OCI-LY7 (cell line): ENCODE data around the gene XRN2. TPM values are rescaled to one million over a fixed set of nuclear protein-coding genes. Genes with fewer than 3 reads are reported as not detected.

Experiments
- BruUV-seq: library from RNA; stranded (reverse); fragments of 400-500 nt; replicated peaks from 2 replicates; lab custom pipeline; 2021; lab: Mats Ljungman, UMichigan
- CTCF ChIA-PET: fragments of 300-600 bp; sonication (Branson Sonifier 250); formaldehyde crosslinking; loops from one replicate; lab custom pipeline; 2022; ENCODE audit warnings: antibody characterized with exemption; ENCODE audit not compliant: unreplicated experiment; lab: Charles Lee
- POLR2A ChIA-PET: fragments of 300-600 bp; sonication (Branson Sonifier 250); formaldehyde crosslinking; loops from one replicate; lab custom pipeline; 2022; ENCODE audit warnings: antibody characterized with exemption; lab: Charles Lee
- DNase-seq: peaks from one replicate; pipeline ENCODE4 v3.0.0-alpha.2; 2015; ENCODE audit warnings: low spot score
- H2AFZ ChIP-seq: fragments of 200-600 bp; sonication (generic), shearing (Covaris generic); 2 replicates; pipeline ENCODE4 v1.6.1; 2014; ENCODE audit warnings: mild to moderate bottlenecking, antibody characterized with exemption, low read length, moderate library complexity
- H3K27ac ChIP-seq: fragments of 200-600 bp; sonication (generic); 2 replicates; pipeline ENCODE4 v1.5.1; 2014; ENCODE audit warnings: mixed run types, low read depth, mild to moderate bottlenecking, moderate library complexity, low read length, inconsistent platforms; ENCODE audit not compliant: poor library complexity, severe bottlenecking
- H3K36me3 ChIP-seq: fragments of 200-600 bp; sonication (generic); 2 replicates; pipeline ENCODE4 v1.6.1; 2014; ENCODE audit warnings: mild to moderate bottlenecking, antibody characterized with exemption, low read length, moderate library complexity, mixed read lengths; ENCODE audit not compliant: insufficient read depth
- H3K4me1 ChIP-seq: fragments of 200-600 bp; sonication (generic); 2 replicates; pipeline ENCODE4 v1.5.1; 2014; ENCODE audit warnings: mild to moderate bottlenecking, low read length; ENCODE audit not compliant: insufficient read depth, poor library complexity, severe bottlenecking
- H3K4me2 ChIP-seq: fragments of 200-600 bp; sonication (generic); 2 replicates; pipeline ENCODE4 v1.6.1; 2014; ENCODE audit warnings: mild to moderate bottlenecking, low read length
- H3K4me3 ChIP-seq: fragments of 200-600 bp; sonication (generic); 2 replicates; pipeline ENCODE4 v1.5.1; 2014; ENCODE audit warnings: mild to moderate bottlenecking, low read depth, low read length; ENCODE audit not compliant: poor library complexity, severe bottlenecking
- H3K79me2 ChIP-seq: fragments of 200-600 bp; sonication (generic); 2 replicates; pipeline ENCODE4 v1.6.1; 2016; ENCODE audit warnings: low read depth, mild to moderate bottlenecking, low read length, moderate library complexity, mixed read lengths; ENCODE audit not compliant: insufficient read depth
- H3K9me2 ChIP-seq: fragments of 200-600 bp; sonication (generic); 2 replicates; pipeline ENCODE4 v1.6.1; 2016; ENCODE audit warnings: mild to moderate bottlenecking, low read length, mixed read lengths; ENCODE audit not compliant: insufficient read depth
- H3K9me3 ChIP-seq: fragments of 200-600 bp; sonication (generic); 2 replicates; pipeline ENCODE4 v1.6.1; 2014; ENCODE audit warnings: mild to moderate bottlenecking, mixed run types, low read length, mixed read lengths
- H4K20me1 ChIP-seq: fragments of 200-600 bp; sonication (generic); 2 replicates; pipeline ENCODE4 v1.6.1; 2014; ENCODE audit warnings: mild to moderate bottlenecking, antibody characterized with exemption, low read length, moderate library complexity, mixed read lengths; ENCODE audit not compliant: insufficient read depth
- CTCF ChIP-seq: fragments of 200-600 bp; sonication (generic); conservative IDR thresholded peaks from 2 replicates; pipeline ENCODE4 v1.5.1; 2014; ENCODE audit warnings: mild to moderate bottlenecking, antibody characterized with exemption, low read length, moderate library complexity, mixed read lengths
- EZH2phosphoT487 ChIP-seq: fragments of 200-600 bp; sonication (generic); IDR thresholded peaks from 2 replicates; pipeline ENCODE4 v1.6.1; 2018; ENCODE audit warnings: low read depth, borderline replicate concordance, mild to moderate bottlenecking, mixed run types, antibody characterized with exemption, low read length, moderate library complexity, mixed read lengths
- intact Hi-C: fragments of 100-400 bp; cut with micrococcal nuclease; formaldehyde crosslinking; loops from one replicate; pipeline ENCODE4 v1.10.0; 2022; ENCODE audit not compliant: unreplicated experiment
- total RNA-seq, 2 experiments: library from RNA; depleted of rRNA in 1 of 2; stranded (reverse); fragments of >200 nt in 1 of 2; shearing (Covaris generic) in 1 of 2; gene quantifications; 2 replicates each; pipeline ENCODE4 v1.2.3, GENCODE V29; 2014 to 2022

Gene XRN2
- total RNA-seq, 2 experiments from 2014 or later, result 47.9 to 50.3 TPM

- no peaks in the 10 kb centered on the region for H4K20me1 ChIP-seq
- no peaks in the 10 kb centered on the region for H3K9me3 ChIP-seq
- H3K27ac ChIP-seq, result no peak overlapping the region
- BruUV-seq, result no TSS peak
- TF ChIP-seq EZH2phosphoT487, result no peak
- no peak for TF ChIP-seq CTCF
- no peak for DNase-seq
- no peak overlapping the region for H3K4me3 ChIP-seq
- H2AFZ ChIP-seq, result no peak overlapping the region
- no peaks in the 10 kb centered on the region for H3K79me2 ChIP-seq
- POLR2A ChIA-PET, result interaction anchor here (0.6 kb wide), 1 partner anchor 167 kb away, joined by 3 read pairs; no protein-coding TSS in a partner anchor
- CTCF ChIA-PET, result no interaction called here
- no peaks in the 10 kb centered on the region for H3K9me2 ChIP-seq
- no peaks in the 10 kb centered on the region for H3K4me1 ChIP-seq
- intact Hi-C loops, result no loop called here
- H3K4me2 ChIP-seq, result no peak overlapping the region
- H3K36me3 ChIP-seq, result no peaks in the 10 kb centered on the region
These were observed 121.7 kb downstream of the XRN2 start for GRCh38 chr20:21424846-21425245.

GRCh38 chr20:21430020-21430419 is 126.9 kb downstream of the XRN2 start:
- no TSS peak for BruUV-seq
- POLR2A ChIA-PET, result interaction anchor here (0.7 kb wide), 1 partner anchor 9 kb away, joined by 3 read pairs; no protein-coding TSS in a partner anchor
- no peak for DNase-seq
- Histone ChIP-seq H3K4me1 (no peaks in the 10 kb centered on the region), H3K27ac (no peak overlapping the region), H3K4me2 (no peak overlapping the region), H3K4me3 (no peak overlapping the region), H3K36me3 (no peaks in the 10 kb centered on the region), H3K9me2 (no peaks in the 10 kb centered on the region), H3K79me2 (no peaks in the 10 kb centered on the region), H2AFZ (no peak overlapping the region), H3K9me3 (no peaks in the 10 kb centered on the region), H4K20me1 (no peaks in the 10 kb centered on the region)
- CTCF ChIA-PET, result no interaction called here
- TF ChIP-seq EZH2phosphoT487 (no peak), CTCF (no peak)
- intact Hi-C loops, result no loop called here

GRCh38 chr20:21432911-21433310 is 129.8 kb downstream of the XRN2 start:
- intact Hi-C loops, result no loop called here
- Histone ChIP-seq H3K36me3 (no peaks in the 10 kb centered on the region), H3K27ac (no peak overlapping the region), H3K9me3 (no peaks in the 10 kb centered on the region), H4K20me1 (no peaks in the 10 kb centered on the region), H3K4me1 (no peaks in the 10 kb centered on the region), H2AFZ (no peak overlapping the region), H3K9me2 (no peaks in the 10 kb centered on the region), H3K79me2 (no peaks in the 10 kb centered on the region), H3K4me2 (no peak overlapping the region), H3K4me3 (no peak overlapping the region)
- BruUV-seq, result no TSS peak
- TF ChIP-seq EZH2phosphoT487, result no peak
- TF ChIP-seq CTCF, result no peak
- CTCF ChIA-PET, result no interaction called here
- DNase-seq, result no peak
- POLR2A ChIA-PET, result no interaction called here
